Stimulated activated CD8-positive, alpha-beta memory T cell treated with anti-CD3 and anti-CD28 coated beads, Interleukin-7, amount 100 ng/mL, for 48 hours (primary cell): ENCODE measurements around the gene EPN1.

ENCODE experiments used
- DNase-seq, 2 donors: peaks; one replicate each; pipeline ENCODE4 v3.0.0-alpha.2; 2020; ENCODE audit warnings: low read depth in 1 of 2; ENCODE audit errors: extremely low read depth in 1 of 2

The EPN1 gene

GRCh38 chr19:55677572-55678028, 2.6 kb downstream of the EPN1 start:
- DNase-seq = no peak

- no peak for DNase-seq
Measured at GRCh38 chr19:55678121-55678671, 3.2 kb downstream of the EPN1 start.

DNA sequence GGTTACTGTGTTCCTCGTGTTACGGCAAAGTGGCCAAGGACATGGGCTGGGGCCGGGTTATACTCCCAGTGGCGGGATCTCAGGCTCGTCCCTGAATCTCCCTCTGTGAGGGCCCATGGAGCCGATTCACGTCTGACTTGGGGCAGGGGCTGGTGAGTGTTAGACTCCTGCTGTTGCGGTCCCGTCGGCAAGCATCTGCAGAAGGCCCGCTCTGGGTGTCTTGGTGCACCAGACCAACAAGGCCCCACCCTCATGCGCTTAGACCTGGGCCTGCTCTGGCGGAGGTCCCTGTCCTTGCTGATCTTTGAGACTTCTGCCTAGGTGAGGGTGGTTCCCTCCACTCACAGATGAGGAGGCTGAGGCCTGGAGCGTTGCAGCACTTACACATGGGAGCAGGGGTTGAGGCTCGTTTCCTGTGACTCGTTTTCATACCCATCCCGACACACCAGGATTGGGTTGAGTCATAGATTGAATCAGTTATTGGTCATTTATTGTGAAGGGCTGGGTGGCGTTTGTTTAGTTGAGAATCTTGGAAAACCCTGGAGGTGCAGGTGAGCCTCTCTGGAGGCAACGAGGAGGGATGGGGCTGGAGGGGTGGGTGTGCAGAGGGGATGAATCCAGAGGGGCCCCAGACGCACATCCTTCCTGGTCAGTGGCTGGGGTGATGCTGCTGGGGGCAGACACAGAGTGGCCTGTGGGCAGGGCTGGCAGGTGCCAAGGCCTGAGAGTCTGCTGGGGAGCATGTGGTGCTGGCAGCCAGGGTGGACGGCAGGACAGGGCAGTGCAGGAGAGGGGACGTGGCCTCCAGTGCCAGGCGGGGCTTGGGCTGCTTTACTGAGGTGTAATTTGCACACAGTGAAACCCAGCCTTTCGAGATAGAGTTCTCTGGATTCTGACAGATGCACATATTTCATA, 4.6 kb downstream of the EPN1 start:
- no peak for DNase-seq

DNA sequence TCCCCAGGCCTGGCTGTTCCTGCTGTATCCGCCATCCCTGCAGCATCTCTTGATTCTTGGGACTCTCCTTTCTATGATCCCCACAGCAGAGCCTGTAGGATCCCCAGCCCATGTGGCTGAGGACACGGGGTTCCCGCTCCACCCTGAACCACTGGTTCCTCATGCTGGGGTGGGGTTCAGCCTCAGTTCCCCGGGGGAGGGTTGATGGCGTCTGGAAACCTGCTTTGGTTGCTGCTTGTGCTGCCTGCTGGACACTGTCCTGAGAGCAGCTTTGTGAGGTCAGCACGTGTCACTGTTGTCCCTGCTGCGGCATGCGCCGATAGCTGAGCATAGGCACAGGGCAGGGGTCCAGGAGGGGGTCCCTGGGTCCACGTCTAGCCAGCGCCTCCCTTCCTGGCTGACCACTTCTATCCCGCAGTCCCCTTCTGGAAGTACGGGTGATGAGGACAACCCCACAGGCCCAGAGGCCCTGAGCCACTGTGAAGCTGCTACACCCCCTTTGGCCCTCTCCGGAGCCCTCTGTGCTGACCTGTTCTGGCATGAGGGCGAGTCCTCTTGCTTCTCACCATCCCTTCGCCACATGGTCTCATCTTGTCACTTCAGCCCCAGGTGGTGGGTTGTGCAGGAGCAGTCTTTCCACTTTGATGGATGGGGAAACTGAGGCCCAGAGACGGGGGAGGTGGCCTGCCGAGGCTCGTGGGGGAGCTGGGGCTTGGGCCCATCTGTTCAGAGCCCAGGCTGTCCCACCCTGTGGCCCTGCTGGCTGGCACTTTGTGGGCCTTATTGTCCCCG, 5.5 kb downstream of the EPN1 start:
- no peak for DNase-seq

- no peak for DNase-seq
Measured at GRCh38 chr19:55681131-55682092, 6.4 kb downstream of the EPN1 start.

DNA sequence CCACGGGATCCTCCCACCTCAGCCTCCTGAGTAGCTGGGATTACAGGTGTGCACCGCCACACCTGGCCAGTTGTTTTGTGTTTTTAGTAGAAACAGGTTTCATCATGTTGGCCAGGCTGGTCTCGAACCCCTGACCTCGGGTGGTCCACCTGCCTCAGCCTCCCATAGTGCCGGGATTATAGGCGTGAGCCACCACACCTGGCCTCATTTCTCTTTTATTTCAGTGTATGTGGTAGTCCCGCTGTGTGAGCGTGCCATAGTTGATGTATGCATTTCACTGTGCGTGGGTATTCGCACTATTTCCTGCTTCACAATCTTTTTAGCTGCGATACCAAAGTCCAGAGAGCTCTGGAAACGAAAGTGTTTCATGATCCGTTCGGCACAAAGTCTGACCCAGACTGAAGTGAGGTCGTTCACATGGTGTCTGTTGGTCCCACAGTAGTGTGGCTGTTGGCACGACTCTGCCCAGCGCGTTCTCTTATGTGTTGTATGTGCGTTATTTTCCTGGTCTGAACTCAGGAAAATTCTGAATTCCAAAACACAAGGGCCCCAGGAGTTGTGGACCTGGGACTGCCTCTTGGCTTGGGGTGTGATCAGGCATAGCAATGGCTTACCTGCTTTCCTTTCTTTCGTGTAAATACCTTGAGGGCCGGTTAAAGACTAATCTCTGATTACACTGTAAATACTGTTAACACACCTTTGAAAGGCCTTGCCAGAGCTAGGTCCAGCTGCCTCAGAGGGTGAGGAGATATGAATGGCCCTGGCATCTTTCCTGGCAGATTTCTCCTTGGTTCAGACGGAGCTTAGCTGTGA, 8.6 kb downstream of the EPN1 start:
- DNase-seq = no peak

- DNase-seq = no peak
Measured at GRCh38 chr19:55684946-55685681, 10.1 kb downstream of the EPN1 start.

DNA sequence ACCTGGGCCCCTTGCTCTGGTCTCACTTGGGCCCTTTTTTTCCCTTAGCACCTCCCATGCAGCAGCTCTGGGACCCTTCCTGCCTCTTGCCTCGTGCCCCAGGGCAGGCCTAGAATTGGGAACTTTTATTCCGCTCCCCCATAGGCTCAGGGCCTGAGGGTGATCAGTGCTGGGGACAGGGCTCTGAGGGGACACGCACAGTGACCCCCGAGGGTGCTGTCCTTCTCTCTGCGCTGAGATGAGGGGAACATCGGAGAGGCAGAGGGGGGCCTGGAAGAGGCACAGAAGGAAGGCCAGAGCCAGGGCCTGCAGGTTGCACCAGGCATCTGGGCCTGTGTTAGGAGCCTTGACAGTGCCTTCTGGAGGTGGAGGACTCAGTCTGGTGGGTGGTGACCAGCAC, 10.8 kb downstream of the EPN1 start:
- DNase-seq = no peak

GRCh38 chr19:55686311-55687050, 11.5 kb downstream of the EPN1 start:
- DNase-seq = no peak

DNA sequence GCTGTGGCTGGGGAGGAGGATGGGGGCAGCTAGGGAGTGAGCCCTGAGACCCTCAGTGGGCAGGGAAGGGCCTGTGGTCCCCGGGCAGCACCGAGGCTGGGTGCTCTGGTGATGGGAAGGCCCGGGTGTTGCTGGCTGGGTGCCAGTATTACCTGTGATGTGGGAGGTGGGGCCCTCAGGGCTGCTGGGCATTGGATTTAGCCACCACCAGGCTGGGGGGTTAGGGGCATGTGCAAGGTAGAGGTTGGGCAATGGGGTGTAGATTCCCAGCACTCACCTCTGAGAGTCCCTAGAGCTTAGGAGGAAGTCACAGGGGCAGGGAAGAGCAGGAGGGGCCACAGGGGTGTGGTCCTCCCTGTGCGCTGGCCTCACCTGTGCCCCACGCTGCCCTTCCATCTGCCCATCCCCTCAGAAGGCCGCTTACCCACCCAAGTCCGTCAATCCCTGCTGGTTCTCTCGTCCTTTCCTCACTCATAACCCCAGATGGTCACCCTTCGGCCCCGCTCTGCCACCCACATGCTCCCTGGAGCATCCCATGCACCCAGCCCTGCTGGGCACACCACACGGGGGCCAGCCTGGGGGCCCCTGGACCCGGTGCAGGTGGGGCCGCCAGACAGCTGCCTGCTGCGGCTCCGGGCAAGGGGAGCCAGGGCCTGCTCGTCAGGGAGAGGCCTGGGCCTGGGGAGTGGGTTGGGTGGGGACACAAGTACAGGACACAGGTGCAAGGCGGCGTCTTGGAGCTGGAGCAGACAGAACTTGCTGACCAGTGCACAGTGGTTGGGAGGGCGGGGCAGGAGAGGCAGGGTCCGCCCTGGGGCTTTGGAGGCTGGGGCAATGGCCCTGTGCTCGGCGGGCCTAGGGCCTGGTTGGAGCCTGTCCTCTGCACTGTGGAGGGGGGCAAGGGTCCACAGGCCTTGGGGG, 12.5 kb downstream of the EPN1 start:
- no peak for DNase-seq

DNA sequence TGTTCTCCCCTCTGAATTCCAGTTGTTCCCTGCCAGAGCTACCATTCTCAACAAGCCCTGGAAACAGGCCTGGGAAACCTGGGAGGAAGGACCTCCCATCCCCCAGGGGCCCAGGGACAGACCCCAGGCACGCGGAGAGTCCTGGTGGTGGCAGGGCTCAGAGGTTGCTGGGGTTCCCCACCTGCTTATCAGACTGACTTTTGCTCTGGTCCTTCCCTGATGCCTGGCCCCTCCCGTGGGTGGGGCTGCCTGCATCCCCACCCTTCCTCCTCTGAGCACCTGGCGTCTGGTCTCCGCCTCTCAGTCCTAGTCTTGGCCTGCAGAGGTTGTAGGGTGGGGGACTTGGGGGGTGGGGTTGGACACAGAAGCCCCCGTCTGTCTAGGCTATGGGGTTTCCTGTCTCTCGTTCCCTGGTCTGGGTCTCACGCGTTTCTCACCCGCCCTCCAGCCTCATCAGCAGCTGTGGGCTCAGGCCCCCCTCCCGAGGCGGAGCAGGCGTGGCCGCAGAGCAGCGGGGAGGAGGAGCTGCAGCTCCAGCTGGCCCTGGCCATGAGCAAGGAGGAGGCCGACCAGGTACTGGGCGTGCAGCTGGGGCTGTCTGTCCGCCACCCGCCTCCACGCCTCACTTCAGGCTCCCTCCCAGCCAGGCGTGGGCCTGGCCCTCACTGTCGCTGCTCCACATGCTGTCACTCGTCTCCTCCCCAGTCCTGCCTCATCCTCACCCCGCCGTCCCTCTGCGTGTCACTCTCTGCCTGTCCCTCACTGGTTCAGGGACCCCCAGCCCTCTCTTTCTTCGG, 13.6 kb downstream of the EPN1 start:
- DNase-seq = no peak

DNA sequence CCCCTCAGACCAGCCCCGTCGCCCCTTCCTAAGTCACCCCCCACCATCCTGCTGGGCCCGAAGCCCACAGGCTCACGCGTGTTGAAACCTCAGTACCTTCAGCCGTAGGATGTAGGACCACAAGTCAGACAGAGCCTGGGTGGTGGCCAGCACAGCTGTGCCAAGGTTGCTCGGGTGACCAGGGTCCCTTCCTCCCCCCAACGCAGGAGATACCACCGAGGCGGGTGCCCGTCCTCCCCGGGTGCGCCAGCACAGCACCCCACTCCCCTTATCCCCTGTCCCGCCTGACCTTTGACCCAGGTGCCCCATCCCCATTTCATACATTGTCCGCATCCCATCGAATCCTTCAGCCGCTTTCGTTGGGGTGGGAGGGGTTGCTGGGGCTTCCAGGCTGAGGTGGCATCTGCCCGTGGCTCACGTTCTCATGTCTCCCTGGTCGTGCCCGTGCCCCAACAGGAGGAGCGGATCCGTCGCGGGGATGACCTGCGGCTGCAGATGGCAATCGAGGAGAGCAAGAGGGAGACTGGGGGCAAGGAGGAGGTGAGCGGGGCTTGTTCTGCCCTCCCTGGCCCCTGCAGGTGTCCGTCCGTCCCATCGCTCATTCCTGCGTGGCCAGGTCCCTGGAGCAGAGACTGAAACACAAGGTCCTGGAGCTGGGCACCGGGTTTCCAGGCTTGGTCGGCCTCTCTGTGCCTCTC, 14.5 kb downstream of the EPN1 start:
- no peak for DNase-seq

DNA sequence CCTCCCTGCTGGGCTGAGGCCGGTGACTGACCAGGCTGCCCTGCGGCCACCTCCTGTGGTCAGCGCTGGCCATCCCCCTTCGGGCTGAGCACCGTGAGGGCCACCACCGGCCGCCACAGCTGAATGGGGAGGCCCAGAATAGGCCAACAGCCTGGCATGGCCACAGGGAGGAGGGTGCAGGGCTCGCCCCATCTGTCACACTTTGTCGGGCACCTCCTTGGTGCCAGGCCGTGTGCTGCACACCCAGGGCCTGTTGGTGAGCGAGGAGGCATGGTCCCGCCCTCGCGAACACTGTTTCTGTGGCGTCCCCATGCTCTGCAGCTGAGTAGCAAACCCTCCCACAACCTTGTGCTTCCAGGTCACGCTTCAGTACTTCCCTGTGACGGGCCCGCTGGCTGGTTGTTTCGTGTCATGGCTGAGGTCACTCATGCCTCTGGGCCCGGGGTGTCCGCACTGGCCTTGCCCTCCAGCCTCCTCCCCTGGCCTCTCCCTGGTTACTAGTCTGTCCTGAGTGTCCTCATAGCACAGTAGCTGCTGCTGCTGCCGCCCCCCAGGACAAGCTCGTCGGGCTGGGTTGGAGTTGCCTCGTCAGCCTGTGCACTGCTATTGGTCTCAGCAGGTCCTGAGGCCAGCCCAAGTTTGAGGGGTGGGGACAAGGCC, 15.2 kb downstream of the EPN1 start:
- no peak for DNase-seq

DNA sequence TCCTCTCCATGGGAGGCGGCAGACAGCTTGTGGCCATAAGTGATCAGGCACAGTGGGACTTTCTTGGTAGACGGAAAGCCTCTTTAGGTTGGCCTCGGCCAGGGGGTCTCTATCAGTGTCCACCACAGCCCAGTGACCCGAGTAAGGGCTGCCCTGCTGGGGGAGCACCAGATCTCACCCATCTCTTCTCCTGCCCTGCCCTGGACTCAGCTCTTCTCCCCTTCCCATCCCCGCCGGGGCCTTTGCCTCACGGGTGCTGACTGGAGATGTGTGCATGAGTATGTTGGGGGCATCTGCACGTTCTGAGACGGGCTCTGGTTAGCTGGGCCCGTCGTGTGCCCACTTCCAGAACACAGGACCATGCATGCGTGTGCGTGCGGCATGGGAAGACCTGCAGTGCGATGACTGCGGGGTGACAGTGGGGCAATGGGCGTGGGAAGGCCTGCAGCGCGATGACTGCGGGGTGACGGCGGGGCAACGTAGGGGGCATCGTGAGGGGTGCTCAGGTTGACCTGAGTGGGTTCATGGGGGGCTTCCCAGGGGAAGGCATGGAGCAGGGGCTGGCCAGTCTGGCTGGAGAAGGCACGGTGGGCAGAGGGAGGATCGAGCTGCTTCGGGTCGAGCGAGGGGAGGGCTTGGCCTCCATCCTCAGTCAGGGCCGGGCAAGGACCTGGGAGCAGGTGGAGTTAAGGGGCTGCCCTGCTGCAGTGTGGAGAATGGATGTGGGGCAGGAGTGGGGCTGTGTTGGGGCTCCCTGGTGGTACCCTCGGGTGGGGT, 15.9 kb downstream of the EPN1 start:
- DNase-seq = no peak
